Cardiac fibroblast (primary cell): Measurements from ENCODE around the gene CD59.

Experiments
- DNase-seq, 2 donors: peaks; one replicate each; pipeline versions ENCODE4 v3.0.0 to v3.0.0-alpha.2; 2010; ENCODE audit warnings: low read depth in 2 of 2
- H3K4me3 ChIP-seq, 2 donors: replicated peaks in 1 of 2; 1 replicate in 1 of 2; 2 replicates in 1 of 2; pipeline ENCODE4 v1.5.1; 2011; ENCODE audit warnings: low read depth in 2 of 2, low read length in 2 of 2, mild to moderate bottlenecking in 2 of 2, moderate library complexity in 1 of 2
- TF ChIP-seq, protein P1 (sequence below): IDR thresholded peaks from one replicate; pipeline ENCODE4 v1.5.1; 2011; ENCODE audit warnings: low read depth, mild to moderate bottlenecking, low read length, inconsistent platforms

CD59 gene

DNA sequence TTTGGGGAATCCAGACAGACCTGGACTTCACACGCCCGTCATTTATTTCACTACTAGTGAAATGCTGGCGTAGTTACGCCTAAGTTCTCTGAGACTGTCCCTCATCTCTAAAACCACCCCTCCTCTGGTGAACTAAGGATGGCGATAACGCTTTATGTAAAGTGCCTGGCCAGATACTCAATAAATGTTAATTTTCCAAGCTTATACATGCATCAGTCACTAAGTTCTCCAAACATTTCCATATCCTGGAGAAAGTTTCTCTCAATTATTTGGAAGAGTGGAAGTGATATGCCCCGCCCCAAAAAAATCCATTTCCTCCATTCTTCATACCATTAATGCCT lies 39.2 kb upstream of the CD59 start:
- TF ChIP-seq, protein P1, sequence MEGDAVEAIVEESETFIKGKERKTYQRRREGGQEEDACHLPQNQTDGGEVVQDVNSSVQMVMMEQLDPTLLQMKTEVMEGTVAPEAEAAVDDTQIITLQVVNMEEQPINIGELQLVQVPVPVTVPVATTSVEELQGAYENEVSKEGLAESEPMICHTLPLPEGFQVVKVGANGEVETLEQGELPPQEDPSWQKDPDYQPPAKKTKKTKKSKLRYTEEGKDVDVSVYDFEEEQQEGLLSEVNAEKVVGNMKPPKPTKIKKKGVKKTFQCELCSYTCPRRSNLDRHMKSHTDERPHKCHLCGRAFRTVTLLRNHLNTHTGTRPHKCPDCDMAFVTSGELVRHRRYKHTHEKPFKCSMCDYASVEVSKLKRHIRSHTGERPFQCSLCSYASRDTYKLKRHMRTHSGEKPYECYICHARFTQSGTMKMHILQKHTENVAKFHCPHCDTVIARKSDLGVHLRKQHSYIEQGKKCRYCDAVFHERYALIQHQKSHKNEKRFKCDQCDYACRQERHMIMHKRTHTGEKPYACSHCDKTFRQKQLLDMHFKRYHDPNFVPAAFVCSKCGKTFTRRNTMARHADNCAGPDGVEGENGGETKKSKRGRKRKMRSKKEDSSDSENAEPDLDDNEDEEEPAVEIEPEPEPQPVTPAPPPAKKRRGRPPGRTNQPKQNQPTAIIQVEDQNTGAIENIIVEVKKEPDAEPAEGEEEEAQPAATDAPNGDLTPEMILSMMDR = no peak
- no peak for DNase-seq
- H3K4me3 ChIP-seq = no peak overlapping the region

DNA sequence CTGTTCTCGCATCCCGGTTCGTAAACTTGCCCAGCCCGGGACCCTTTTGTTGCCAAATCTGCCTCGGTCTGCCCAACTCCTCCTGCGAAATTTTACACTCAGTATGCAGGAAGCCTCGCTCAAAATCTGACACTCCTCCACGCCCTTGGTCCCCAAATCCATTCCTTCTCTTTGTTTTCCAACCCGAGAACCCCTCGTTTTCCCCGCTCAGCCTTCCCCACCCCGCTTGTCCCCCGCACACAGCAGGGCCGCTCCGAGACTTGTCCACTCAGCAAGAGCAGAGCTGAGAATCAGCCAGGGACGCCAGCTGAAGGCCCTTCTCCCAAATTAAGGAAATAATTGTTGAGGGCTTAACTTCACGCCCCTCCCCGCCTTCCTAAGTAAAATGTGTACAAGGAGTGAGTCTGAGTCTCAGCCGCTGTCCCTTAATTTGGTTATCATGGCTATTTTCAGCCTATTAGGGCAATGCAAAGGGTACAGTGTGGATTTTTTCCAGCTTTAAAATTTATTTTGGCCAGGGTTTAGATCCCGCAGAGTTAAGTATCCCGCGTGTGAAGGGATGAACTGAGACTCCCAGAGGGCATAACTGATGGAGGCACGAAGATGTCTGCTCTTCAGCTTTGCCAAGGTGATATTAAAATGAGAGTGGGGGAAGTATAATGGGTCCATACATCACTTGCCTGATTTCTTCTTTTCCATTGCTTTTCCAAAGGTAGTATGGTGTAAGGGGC lies 38.7 kb upstream of the CD59 start:
- no peak for DNase-seq
- peak overlapping the region; percentile 83 to 94 for H3K4me3 ChIP-seq
- TF ChIP-seq, protein P1 = no peak

DNA sequence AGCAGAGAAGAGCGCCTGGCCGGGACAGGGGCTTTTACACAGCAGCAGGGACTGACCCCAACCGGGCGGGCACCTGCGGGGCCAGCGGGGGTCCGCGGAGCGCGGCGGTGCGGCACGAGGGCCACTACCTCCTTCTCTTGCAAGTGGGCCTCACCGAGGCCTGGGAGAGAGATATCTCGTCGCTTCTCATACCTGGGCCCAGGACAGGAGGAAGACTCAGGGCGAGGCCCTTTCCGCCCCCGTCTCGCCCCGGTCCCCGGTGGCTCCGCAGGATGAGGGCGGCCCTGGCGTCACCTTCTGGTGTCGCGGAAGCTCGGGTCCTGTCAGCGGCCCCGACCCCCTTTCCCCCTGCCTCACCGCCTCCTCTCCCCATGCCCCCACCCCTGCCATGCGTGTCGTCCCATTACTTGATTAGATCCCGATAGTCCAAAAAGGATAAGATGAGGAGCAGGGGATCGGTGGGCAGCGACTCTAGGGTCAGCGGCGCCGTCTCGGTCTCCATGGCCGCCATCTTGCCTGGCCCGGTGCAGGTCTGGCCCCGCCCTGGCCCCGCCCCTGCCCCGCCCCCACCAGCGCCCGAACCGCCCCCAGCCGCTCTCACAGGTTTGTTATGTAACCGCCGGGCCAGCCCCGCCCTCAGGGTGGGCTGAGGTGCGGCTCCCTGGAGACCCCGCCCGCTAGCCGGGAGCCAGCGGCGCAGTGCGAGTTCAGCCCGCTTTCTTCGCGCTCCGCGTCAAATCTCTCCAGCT lies 37.9 kb upstream of the CD59 start, which contains the start of gene FBXO3:
FBXO3 (minus strand) TSS at position 534 of the 749 bp plus-strand sequence; CDS start at position 511, 23 bp downstream.
- peak; percentile 77 to 85 for DNase-seq
- TF ChIP-seq, protein P1 = no peak
- H3K4me3 ChIP-seq = peak within 1 kb of the TSS; percentile 83 to 94

DNA sequence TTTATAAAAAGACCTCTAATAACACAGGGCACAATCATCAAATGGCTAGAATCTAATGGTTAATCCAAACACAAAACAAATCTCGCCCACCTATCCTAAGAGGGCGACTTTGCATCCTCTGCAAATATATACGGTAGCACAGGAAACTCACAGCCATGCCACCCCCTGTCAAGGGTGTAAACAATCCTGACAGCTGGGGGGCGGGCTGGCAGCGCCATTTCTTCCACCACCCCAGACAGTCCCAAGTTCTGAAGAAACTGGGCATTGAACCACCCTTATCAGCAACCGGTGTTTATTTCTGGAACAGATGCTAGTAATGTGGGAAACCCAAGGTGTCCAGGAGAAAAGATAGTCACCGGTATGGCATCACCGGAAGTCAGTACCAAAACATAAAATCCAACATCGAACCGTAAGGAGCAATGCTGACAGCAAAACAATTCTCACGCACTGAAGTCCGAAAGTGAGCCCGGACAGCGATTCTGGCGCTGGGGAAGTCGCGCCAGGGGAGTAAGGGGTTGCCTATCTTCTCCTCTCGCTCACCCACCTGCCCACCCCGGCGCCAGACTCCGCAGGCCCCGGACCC lies 37.3 kb upstream of the CD59 start:
- DNase-seq = peak in 1 of 2 donors; percentile 19

DNA sequence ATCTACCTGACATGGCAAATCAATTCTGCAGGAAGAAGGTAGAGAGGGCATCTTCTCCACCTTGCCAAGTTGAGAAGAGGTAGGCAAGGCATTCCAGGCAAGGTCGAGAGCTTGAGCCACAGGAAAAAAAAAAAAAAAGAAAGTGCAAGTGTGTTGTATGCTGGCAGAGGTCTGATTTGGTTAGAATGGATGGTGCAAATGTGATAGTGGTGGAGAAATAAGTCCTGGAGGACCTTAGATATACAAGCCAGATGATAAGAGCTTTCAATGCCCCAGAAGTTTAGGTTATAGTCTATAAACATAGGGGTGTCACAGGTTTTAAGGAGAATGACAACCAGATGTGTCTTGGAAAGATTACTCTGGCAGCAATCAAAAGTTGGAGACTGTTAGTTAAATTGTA lies 36.6 kb upstream of the CD59 start:
- H3K4me3 ChIP-seq = no peak overlapping the region
- no peak for DNase-seq
- TF ChIP-seq, protein P1 = no peak

More for the DNA sequence above, 37.3 kb upstream of the CD59 start:
- H3K4me3 ChIP-seq = peak overlapping the region; percentile 83 to 94
- TF ChIP-seq, protein P1 = no peak

DNA sequence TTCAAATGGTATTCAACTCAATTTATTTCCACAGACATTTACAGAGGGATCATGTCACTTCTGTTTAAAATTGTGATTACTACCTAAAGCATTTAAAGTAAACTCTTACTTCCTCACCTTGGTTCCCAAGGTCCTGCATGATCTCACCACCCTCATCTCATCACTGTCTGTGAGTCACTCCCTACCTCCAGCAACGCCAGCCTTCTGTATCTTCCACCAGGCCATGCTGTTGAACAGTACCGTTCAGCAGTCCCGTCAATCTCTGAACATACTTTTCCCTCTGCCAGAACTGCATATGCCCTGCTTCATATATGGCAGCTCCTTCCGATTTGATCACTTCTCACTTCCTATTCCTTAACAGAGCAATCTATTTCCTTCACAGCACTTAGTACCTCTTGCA lies 36.1 kb upstream of the CD59 start:
- TF ChIP-seq, protein P1 = no peak
- no peak overlapping the region for H3K4me3 ChIP-seq
- peak in 1 of 2 donors; percentile 33 for DNase-seq
